Adrenal gland (tissue), 5 donors: ENCODE measurements around the gene STK11IP.

ENCODE experiments used
- POLR2A ChIP-seq, 2 donors: fragments of 450-650 bp; IDR thresholded peaks; one replicate each; pipeline ENCODE4 v1.6.1; 2017; ENCODE audit warnings: antibody characterized with exemption in 2 of 2, mild to moderate bottlenecking in 2 of 2, moderate library complexity in 1 of 2
- TF ChIP-seq, protein P1 (sequence below), 6 experiments: fragments of 450-650 bp in 4 of 6; fragments of 200-600 bp in 2 of 6; sonication (generic) in 1 of 6; IDR thresholded peaks; 1 replicate in 5 of 6; 2 replicates in 1 of 6; pipeline versions ENCODE4 v1.5.1 to v1.8.0; 2016 to 2021; ENCODE audit warnings: antibody characterized with exemption in 6 of 6, mild to moderate bottlenecking in 2 of 6, moderate library complexity in 1 of 6
- donor health status: DM: no; HTN: no; CAD: no.

DNA sequence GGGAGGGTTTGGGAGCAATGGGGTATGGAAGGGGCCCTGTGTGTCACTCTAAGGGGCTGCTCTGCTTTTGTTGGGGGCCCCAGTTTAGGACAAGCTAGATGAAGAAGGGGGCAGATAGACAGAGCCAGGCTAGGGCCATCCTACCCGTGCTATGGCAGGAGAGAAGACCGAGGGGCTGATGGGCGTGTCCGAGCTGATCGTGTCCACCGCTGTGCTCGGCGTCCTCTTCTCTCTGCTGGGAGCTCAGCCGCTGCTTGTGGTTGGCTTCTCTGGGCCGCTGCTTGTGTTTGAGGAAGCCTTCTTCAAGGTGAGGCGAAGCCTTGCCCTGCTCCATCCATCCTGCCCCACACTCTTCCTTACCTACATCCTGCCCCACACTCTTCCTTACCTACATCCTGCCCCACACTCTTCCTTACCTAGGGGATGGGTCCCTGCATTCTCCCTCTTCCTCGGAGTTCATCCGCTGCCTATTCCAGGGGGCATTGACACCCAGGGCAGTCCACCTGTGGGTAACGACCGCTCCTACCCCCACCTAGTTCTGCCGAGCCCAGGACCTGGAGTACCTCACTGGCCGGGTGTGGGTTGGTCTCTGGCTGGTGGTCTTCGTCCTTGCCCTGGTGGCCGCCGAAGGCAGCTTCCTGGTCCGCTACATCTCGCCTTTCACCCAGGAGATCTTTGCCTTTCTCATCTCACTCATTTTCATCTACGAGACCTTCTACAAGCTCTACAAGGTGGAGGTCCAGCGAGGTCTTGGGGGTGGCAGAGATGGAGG, 38.7 kb downstream of the STK11IP start:
- no peak for TF ChIP-seq POLR2A (IDR thresholded peaks at IDR 0.05)
- TF ChIP-seq, protein P1, sequence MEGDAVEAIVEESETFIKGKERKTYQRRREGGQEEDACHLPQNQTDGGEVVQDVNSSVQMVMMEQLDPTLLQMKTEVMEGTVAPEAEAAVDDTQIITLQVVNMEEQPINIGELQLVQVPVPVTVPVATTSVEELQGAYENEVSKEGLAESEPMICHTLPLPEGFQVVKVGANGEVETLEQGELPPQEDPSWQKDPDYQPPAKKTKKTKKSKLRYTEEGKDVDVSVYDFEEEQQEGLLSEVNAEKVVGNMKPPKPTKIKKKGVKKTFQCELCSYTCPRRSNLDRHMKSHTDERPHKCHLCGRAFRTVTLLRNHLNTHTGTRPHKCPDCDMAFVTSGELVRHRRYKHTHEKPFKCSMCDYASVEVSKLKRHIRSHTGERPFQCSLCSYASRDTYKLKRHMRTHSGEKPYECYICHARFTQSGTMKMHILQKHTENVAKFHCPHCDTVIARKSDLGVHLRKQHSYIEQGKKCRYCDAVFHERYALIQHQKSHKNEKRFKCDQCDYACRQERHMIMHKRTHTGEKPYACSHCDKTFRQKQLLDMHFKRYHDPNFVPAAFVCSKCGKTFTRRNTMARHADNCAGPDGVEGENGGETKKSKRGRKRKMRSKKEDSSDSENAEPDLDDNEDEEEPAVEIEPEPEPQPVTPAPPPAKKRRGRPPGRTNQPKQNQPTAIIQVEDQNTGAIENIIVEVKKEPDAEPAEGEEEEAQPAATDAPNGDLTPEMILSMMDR (IDR thresholded peaks at IDR 0.05): no peak
